Fibroblast of mammary gland (primary cell): ENCODE measurements around the gene CDC42SE1.

Source experiments
- DNase-seq: peaks from one replicate; pipeline ENCODE4 v3.0.0-alpha.2; 2010; ENCODE audit warnings: low read depth
- H3K4me3 ChIP-seq: 2 replicates; pipeline ENCODE4 v1.5.1; 2011; ENCODE audit warnings: low read depth, mild to moderate bottlenecking, low read length, moderate library complexity; ENCODE audit not compliant: control insufficient read depth
- TF ChIP-seq, protein P1 (sequence below): conservative IDR thresholded peaks from 2 replicates; pipeline ENCODE4 v1.5.1; 2011; ENCODE audit warnings: low read depth, low read length, inconsistent platforms; ENCODE audit not compliant: control insufficient read depth, insufficient read depth

CDC42SE1 gene

DNA sequence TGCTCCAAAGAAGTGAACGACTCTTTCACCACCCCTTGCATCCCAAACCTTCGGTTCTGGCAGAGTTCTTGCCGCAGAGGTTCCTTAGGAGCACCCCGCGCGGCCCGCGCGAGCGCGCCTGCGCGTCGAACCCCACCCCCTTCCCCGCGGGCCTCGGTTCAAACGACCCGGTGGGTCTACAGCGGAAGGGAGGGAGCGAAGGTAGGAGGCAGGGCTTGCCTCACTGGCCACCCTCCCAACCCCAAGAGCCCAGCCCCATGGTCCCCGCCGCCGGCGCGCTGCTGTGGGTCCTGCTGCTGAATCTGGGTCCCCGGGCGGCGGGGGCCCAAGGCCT, 11.9 kb downstream of the CDC42SE1 start, which contains the start of gene C1orf56:
Gene C1orf56 (plus strand): TSS at position 161 of the 334 bp plus-strand sequence. CDS start 97 bp downstream, at position 258.
- TF ChIP-seq, protein P1, sequence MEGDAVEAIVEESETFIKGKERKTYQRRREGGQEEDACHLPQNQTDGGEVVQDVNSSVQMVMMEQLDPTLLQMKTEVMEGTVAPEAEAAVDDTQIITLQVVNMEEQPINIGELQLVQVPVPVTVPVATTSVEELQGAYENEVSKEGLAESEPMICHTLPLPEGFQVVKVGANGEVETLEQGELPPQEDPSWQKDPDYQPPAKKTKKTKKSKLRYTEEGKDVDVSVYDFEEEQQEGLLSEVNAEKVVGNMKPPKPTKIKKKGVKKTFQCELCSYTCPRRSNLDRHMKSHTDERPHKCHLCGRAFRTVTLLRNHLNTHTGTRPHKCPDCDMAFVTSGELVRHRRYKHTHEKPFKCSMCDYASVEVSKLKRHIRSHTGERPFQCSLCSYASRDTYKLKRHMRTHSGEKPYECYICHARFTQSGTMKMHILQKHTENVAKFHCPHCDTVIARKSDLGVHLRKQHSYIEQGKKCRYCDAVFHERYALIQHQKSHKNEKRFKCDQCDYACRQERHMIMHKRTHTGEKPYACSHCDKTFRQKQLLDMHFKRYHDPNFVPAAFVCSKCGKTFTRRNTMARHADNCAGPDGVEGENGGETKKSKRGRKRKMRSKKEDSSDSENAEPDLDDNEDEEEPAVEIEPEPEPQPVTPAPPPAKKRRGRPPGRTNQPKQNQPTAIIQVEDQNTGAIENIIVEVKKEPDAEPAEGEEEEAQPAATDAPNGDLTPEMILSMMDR, result no peak
- H3K4me3 ChIP-seq, result peak within 1 kb of the TSS; percentile 73
- peak; percentile 52 for DNase-seq

- no peak overlapping the region for H3K4me3 ChIP-seq
- no peak for DNase-seq
Measured at GRCh38 chr1:151043163-151043562, 16.3 kb downstream of the CDC42SE1 start.

GRCh38 chr1:151039521-151039920, 19.9 kb downstream of the CDC42SE1 start:
- TF ChIP-seq, protein P1, result no peak
- no peak overlapping the region for H3K4me3 ChIP-seq
- DNase-seq, result no peak

More at GRCh38 chr1:151043163-151043562, 16.3 kb downstream of the CDC42SE1 start:
- TF ChIP-seq, protein P1, result no peak

DNA sequence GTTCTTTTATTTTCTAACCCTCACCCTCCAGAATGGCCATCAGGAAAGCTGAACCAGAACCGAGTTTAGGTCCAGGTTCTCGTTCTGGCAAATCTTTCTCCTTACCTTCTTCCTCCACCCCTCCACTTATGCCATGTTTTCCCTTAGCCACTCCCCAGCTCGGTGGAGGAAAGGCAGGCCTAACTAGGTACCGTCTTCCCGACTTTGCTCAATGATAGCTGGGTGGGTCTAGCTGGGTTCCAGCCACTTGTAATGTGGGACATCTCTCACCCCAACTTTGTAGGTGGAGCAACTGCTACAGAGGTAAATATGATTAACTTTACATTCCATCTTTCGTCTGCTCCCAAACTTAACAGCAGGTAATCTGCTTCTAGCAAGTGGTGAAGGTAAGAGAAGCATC, 22.4 kb downstream of the CDC42SE1 start:
- H3K4me3 ChIP-seq, result no peak overlapping the region
- TF ChIP-seq, protein P1, result no peak
- DNase-seq, result no peak

- H3K4me3 ChIP-seq, result no peak within 1 kb of the TSS
- no peak for DNase-seq
Measured at GRCh38 chr1:151036356-151036755, 23.1 kb downstream of the CDC42SE1 start, which contains the start of gene BNIPL. Gene BNIPL (plus strand): TSS chr1:151036586. CDS start chr1:151036726, 140 bp downstream.

GRCh38 chr1:151035167-151035566, 24.3 kb downstream of the CDC42SE1 start:
- no peak for DNase-seq
- H3K4me3 ChIP-seq, result no peak overlapping the region
- TF ChIP-seq, protein P1, result no peak

More at GRCh38 chr1:151036356-151036755, 23.1 kb downstream of the CDC42SE1 start, which contains the start of gene BNIPL:
- TF ChIP-seq, protein P1, result no peak

DNA sequence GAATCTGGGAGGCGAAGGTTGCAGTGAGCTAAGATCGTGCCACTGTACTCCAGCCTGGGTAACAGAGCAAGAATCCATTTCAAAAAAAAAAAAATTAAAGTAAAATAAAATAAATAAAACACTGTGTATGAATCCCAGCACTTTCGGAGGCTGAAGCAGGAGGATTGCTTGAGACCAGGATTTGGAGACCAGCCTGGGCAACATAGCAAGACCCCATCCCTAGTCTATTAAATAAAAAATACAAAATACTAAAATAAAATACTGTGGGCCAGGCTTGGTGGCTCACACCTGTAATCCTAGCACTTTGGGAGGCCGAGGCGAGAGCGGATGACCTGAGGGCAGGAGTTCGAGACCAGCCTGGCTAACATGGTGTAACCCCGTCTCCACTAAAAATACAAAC, 27.3 kb downstream of the CDC42SE1 start:
- DNase-seq, result no peak
- TF ChIP-seq, protein P1, result no peak
- no peak overlapping the region for H3K4me3 ChIP-seq
